HG02642 (cell line): Measurements from ENCODE around the gene RAD51B.

Source experiments
- ATAC-seq: cut with Tn5 transposase; IDR thresholded peaks from one replicate; pipeline ENCODE4 v1.9.1; 2021; ENCODE audit warnings: mild to moderate bottlenecking; ENCODE audit not compliant: unreplicated experiment, poor library complexity

RAD51B gene

GRCh38 chr14:68723808-68724268 lies 904.3 kb downstream of the RAD51B start:
- no peak for ATAC-seq

DNA sequence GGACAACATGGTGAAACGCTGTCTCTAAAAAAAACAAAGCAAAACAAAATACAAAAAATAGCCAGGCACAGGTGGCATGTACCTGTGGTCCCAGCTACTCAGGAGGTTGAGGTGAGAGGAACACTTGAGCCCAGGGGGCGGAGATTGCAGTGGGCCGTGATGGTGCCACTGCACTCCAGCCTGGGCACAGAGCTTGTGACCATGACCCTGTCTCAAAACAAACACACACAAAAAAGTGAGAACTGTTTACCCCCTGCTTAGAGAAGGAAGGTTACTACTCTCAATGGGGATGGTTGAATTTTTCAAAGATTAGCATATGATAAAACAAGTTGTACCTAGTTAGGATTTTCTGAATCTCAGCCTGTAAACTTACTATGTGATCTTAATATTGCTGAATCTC lies 905.3 kb downstream of the RAD51B start:
- no peak for ATAC-seq

DNA sequence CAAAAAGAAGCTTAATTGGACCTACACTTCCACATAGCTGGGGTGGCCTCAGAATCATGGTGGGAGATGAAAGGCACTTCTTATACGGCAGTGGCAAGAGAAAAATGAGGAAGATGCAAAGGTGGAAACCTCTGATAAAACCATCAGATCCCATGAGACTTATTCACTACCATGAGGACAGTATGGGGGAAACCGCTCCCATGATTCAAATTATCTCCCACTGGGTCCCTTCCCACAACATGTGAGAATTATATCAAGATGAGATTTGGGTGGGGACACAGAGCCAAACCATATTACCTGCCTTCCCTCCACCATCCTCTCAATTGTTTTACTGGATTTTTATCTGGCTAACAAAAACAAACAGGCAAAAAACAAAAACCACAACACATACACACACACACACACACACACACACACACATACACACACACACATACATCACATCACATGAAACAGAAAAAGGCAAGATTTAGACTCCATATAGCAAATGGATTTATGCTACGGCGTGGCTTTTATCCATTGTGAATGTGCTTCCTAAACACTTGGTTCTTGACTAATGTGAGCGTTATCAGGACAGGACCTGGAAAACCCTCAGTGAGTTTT lies 906.6 kb downstream of the RAD51B start:
- ATAC-seq = no peak

DNA sequence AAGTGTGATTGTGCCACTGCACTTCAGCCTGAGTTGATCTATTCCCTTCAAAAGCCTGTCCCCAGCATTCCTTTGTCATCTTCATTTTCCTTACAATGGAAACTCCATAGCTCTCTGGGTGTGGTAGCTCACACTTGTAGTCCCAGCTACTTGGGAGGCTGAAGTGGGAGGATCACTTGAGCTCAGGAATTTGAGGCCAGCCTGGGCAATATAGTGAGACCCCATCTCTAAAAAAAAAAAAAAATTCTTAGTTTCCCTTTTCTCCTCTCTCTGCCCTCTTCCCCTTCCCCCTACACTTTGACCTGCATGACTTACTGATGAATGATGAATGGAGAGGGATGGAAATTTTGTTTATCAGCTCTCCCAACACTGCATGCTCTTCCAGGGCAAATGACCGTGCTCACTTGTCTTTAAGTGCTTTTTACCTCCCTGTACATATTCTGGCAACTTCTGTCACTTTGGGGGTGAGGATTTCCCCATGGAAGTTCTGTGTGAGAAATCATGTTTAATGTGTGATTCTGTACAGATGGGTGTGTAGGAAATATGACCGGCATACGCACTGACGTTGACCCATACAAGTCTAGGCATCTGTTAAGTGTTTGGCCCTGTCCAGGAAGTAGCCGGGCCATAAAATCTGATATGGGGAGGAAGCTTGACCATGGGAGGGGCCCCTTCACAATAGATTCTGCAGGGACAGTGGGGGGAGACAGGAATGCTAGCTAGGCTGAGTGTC lies 907.9 kb downstream of the RAD51B start:
- ATAC-seq = no peak

GRCh38 chr14:68728342-68729106 lies 908.9 kb downstream of the RAD51B start:
- ATAC-seq = no peak

DNA sequence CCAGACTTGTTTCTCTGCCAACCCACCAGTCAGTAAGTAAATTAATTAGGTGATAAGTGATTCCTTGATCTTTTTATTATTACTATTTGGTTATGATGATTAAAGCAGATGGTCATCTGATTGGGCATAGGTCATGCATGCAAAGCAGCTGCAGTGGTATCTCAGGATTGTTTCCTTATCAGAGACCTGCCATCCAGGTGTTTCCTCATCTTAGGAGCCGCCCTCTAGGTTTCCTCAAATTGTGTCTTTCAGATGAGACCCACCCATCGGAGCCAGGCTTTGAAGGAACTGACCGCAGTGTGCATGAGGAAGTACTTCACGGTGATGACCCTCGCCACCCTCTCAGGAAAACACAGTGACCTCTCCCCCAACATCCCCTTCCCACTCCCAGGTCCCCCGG lies 910.0 kb downstream of the RAD51B start:
- ATAC-seq = no peak

GRCh38 chr14:68730348-68730747 lies 910.8 kb downstream of the RAD51B start:
- ATAC-seq = no peak

GRCh38 chr14:68730811-68731425 lies 911.3 kb downstream of the RAD51B start:
- no peak for ATAC-seq

DNA sequence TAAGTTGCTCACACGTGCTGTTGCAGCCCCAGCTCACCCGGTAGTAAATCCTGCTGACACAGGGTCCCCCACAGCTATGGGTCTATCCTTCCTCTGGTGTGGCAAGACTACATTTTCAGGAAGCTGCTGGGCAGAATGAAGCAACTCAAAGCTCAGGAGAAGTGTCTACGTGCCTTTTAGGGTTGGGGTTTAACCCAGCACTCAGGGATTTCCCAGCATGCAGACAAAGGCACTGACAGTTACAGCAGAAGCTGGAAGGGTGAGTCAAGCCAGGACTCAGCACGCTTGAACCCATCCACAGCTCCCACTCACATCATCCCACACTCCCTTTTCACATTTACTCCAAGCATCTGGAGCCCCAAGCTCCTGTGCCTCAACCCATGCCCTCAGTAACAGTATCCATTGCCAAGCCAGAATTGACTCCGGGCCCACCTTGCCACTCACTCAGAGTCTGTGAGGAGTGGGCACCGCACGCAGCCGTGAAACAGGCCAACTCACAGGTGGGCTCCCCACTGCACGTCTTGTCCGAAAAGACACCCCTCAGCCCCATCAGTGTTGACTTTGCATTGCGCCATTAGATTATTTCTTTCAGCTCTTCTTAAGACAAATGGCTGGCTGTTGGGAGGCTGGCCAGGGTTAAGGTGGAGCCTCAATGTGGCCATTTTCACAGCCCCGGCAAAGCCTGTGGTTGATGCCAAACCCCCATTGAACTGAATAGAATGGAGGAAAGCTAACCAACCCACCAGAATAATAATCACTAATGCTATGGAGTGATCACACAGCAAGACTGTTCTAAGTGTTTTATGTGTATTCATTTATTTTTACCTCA lies 913.7 kb downstream of the RAD51B start:
- ATAC-seq = peak; percentile 49

- ATAC-seq = peak; percentile 54
Observed at GRCh38 chr14:68734231-68734732, 914.7 kb downstream of the RAD51B start.

- no peak for ATAC-seq
Observed at GRCh38 chr14:68735856-68736255, 916.3 kb downstream of the RAD51B start.

DNA sequence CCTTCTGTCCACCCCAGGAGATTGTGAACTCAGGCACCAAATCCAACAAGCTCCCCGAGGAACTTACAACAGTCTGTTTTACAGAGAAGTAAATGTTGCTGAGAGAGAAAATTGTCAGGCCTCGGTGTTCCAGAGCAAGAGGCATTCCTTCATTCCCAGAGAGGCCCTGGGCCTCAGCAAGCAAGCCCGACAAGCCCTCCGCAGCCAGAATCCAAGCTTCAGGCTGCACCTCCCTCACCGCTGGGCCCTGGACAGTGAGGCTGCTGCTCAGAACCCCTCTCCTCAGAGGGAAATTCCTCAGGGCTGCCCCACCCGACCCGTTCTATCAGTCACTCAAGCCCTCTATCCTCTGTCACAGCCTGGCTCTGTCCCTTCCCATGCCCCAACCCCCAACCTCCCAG lies 916.9 kb downstream of the RAD51B start:
- ATAC-seq = no peak

GRCh38 chr14:68737086-68737485 lies 917.5 kb downstream of the RAD51B start:
- ATAC-seq = no peak

GRCh38 chr14:68738559-68738958 lies 919.0 kb downstream of the RAD51B start:
- ATAC-seq = no peak

GRCh38 chr14:68739701-68740100 lies 920.1 kb downstream of the RAD51B start:
- no peak for ATAC-seq

DNA sequence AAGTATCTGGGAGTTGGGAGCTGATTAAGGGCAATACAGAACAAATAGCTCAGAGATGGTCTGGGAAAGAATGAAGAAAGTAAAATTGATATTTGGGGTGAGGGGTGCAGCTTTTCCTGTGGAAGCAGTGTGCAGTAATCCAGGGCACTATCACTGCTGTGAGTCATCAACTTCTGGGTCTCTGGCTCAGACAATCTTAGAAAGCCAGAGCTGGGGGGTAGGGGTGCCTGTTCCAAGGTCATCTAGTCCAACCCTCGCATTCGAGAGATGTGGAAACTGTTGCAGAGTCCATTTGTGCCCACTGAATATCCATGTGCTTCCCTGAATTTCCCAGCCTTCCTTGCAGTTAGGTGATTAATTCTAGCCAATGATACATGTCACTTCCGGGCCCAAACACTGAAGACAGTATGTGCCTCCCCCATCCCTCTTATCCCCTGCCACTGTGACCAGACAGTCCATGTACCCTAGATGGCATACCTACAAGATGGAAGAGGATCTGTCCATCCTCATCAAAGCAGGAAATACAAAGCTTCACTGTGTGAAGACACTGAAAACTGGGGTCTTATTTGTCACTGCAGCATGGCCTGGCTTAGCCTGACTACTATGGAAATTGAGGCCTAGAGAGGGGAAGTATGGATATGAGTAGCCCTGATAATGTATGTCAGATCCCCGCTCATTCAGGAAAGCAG lies 921.4 kb downstream of the RAD51B start:
- ATAC-seq = no peak

DNA sequence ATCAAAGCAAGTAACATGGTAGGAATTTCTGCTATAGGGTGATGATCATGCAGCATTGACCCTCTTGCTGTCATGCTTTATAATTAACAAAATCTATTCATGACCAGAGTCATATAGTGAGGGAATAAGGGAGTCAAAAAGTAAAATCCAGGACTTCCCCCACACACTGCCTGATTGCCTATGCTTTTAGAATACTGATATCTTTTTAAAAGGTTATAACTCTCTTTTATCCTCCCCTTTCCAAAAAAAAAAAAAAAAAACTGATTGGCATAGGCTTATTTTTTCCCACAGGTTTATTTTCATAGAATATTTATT lies 921.9 kb downstream of the RAD51B start:
- ATAC-seq = no peak

GRCh38 chr14:68741839-68742470 lies 922.4 kb downstream of the RAD51B start:
- peak; percentile 79 for ATAC-seq

- ATAC-seq = no peak
Observed at GRCh38 chr14:68744613-68745012, 925.0 kb downstream of the RAD51B start.
